GM19397 (cell line): ENCODE data around the gene NAGS.
"Not testable (repeated sequence)": the region's sequence is repeated elsewhere in the genome, so short reads cannot be mapped to it uniquely, and the experiment has no call there.

ENCODE experiments used
- ATAC-seq: cut with Tn5 transposase; IDR thresholded peaks from one replicate; pipeline ENCODE4 v1.9.1; 2021; ENCODE audit warnings: mild to moderate bottlenecking, moderate library complexity; ENCODE audit not compliant: unreplicated experiment

Gene NAGS

DNA sequence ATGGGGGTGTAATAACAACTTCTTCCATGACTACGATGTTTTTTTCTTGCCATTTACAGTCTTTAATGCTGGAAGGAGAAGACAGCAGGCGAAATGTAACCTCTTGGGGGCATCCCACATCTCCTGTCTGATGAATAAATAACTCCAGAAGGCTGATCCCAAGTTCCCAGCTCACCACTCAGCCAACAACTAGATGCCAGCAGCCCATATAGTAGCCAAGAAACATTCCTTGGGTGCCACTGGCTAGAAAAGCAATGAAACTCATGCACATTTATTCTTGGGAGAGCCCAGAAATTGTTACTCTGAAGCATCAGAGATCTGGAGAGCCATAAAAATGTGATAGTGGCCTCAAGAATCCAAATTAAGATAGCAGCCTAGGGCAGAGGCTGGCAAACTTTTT is 33.0 kb downstream of the NAGS start:
- no peak for ATAC-seq

DNA sequence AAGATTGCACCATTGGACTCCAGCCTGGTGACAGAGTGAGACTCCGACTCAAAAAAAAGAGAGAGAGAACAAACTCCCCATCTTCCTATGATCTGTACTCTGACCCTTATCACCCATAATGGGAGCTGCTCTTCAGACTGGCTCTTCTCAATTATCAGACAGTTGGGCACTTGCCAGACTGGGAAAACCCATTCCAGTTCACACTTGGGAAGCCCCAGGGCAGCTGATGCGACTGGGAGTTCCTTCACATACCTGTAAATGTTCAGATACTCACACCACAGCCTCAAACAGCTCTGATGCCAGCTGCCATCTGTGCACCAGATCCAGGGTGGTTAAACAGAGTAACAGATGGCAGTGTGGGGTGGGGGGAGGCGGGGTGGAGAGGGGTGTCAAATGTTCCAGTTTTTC is 34.2 kb downstream of the NAGS start:
- no peak for ATAC-seq

DNA sequence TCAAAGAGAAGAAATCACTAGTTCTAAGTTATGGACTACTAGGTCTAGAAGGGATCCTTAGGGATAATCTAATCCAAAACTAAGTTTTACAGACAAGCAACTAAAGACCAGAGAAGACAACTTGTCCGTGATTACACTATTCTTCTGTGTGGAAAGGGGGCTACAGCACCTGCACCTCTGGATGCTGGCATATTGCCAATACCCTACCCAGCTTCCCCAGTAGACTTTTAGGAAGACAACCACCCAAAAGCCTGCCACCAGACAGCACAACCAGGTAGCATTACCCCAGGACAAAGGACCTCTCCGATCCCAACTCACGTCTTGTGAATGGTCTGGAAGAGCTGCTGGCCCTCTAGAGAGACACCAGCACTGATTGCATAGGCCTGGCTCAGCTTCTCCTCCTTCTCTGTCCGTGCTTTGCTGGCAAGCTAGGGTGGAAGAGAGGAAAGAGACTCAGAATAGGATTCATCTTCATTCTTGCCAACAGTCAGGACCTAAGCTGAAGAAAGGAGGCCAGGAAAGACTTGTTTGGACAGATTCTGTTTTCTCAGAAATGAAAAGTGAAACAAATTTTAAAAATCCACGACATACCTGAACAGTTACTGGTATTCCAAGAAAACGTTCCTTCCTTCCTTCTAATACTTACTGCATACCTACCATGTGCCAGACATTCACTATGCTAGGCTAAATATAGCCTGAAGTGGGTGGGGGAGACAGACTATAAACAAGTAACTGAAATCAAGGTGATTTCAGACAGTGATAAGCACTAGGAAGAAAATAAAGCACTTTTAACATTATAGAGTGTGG is 35.6 kb downstream of the NAGS start:
- no peak for ATAC-seq

DNA sequence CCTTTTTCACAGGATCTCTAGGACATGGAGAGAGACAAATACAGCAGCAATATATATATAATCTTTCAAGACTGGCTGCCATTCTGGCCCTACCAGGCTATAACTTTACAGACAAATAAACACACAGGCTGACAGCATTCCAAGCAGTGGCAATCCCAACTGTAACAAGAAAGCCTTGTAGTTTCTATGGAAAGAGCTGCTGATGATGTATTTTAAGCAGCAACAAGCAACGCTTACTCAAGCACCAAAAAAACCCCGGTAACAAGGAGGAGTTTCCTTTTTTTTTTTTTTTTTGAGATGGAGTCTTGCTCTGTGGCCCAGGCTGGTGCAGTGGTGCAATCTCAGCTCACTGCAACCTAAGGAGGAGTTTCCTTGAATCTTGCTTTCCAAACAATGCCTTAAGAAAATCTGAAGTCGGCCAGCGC is 38.9 kb downstream of the NAGS start:
- no peak for ATAC-seq

DNA sequence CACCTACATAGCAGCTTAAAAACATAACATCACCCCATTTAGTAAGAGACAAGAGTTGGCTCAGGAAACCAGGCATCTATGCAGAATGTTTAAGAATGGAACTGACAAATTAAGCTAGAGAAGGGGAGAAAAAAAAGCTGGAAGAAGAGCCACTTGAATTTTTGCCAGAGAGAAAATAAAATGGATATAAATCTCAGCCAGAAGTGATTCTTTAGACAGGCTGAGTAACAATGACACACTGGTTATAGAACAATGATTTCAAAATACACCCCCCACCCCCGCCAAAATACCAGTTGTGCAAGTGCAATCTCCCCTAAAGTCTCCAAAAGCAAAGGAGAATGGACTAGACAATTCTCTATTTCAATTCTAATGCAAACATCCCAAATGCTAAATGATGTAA is 39.6 kb downstream of the NAGS start:
- no peak for ATAC-seq

DNA sequence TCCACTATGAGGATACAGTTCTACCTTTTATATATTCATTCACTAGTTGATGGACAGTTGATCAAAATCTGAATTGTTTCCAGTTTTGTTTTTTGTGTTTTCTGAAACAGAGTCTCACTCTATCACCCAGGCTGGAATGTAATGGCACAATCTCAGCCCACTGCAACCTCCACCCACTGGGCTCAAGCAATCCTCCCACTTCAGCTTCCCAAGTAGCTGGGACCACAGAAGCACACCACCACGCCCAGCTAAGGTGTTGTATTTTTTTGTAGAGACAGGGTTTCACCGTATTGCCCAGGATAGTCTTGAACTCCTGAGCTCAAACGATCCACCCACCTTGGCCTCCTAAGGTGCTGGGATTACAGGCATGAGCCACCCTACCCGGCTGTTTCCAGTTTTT is 41.1 kb downstream of the NAGS start:
- no peak for ATAC-seq

DNA sequence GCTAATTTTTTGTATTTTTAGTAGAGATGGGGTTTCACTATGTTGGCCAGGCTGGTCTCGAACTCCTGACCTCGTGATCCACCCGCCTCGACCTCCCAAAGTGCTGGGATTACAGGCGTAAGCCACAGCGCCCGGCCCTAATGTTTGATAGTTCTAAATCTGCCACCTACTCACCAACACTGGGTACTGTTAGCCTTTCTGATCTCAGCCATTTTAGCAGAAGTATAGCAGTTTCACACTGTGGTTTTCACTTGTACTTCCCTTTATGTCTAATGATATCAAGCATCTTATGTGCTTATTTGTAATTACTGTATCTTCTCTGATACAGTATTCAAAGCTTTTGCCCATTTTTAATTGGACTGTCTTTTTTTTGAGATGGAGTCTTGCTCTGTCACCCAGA is 42.5 kb downstream of the NAGS start:
- ATAC-seq, result not testable (repeated sequence)

DNA sequence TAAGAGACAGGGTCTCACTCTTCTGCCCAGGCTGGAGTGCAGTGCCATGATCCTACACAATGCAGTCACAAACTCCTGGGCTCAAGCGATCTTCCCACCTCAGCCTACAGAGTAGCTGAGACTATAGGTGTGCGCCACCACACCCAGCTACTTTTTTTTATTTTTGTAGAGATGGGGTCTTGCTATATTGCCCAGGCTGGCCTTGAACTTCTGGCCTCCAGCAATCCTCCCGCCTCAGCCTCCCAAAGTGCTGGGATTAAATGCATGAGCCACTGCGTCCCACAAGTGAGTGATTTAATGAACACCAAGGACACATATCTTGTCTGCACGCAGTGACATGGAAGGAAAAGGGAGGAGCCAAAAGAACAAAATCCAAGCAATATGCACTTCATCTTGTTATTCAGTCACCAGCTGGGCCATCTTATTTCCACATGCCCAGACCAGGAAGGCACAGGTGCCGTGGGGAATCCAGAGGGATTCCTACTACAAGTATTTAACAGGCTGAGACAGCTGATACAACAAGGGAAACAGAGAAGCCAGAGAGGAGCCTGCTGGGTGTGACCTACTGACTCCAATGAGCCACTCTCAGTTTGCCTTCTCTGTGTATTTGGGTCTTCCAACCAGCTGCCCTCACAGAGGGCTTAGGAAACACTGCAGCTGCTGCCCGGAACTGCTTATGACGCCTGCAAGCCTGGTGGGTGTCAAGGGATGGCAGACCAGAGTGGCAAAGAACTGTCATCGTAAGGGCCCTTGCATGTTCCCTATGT is 45.1 kb downstream of the NAGS start:
- no peak for ATAC-seq

DNA sequence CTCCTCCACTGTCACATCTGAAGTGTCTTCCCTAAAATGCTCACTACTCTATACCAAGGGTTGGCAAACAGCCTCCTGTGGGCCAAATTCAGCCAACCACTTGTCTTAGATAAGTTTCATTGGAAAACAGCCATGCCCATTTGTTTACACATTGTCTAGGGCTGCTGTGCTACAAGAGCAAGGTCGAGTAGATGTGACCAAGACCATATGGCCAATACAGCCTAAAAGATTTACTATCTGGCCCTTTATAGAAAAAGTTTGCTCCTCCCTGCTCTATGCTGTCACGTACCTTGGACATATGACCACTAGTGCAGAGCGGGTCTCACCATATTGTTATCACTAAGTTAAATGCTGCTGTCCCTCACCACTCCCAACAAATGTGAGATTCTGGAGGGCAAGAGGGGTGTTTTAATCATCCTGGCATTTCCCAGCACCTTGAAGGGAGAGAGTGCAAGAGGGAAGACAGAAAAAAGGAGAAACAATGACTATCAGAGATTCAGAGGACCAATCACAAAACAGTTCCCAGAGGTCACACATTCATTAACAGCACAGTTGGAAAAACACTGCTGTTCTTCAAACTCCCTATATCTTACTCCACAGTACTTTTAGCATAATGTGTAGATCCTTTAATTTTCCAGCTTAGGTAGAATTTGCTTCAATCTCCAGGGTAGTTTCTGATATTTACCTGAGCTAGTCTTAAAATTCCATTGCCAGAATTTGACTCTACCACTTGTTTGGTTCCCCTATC is 48.9 kb downstream of the NAGS start:
- no peak for ATAC-seq
